ENCODE data around the gene B4GALT5. TPM values are rescaled to one million over a fixed set of nuclear protein-coding genes. Genes with fewer than 3 reads are reported as not detected.
"Not testable (repeated sequence)": the region's sequence is repeated elsewhere in the genome, so short reads cannot be mapped to it uniquely, and the experiment has no call there.

Gene B4GALT5
- total RNA-seq = 55.8 and 75.4 TPM in 2 replicates

GRCh38 chr20:49713753-49714712, at the start of gene B4GALT5:
Gene B4GALT5 (minus strand): TSS chr20:49713878. CDS start chr20:49713690, 188 bp downstream.
- DNase-seq (ENCODE audit: low read depth, low spot score) = peak; percentile 35

GRCh38 chr20:49762940-49763766, 49.5 kb upstream of the B4GALT5 start:
- DNase-seq (ENCODE audit: low read depth, low spot score) = no peak

GRCh38 chr20:49761888-49762287, 48.2 kb upstream of the B4GALT5 start:
- DNase-seq (ENCODE audit: low read depth, low spot score) = not testable (repeated sequence)

DNA sequence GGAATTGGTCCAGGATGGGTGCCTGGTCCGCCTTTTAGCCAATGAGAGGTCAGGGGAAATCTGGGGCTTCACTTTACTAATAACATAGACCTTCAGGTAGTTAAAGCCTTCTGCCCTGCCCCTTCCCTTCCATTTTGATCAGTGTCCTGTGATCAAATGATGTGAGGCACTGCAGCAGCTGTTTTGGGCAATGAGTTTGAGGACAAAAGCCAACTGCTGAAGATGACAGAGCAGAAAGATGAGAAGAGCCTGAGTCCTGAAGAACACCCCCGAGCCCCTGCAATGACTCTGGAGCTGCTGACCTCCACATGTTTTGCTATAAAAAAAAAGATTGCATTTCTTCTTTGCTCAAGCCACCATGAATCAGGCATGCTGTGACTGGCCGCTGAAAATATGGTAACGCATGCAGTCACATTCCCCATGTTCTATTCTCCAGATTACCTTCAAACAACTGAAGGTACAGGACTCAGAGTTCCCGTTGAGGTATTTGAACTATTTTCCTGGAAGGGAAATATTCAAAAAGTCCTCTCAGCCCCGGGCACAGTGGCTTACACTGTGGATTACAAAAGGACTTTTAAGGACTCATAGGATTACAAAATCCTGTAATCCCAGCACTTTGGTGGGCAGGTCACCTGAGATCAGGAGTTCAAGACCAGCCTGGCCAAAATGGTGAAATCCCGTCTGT, 45.7 kb upstream of the B4GALT5 start:
- no peak for DNase-seq (ENCODE audit: low read depth, low spot score)

DNA sequence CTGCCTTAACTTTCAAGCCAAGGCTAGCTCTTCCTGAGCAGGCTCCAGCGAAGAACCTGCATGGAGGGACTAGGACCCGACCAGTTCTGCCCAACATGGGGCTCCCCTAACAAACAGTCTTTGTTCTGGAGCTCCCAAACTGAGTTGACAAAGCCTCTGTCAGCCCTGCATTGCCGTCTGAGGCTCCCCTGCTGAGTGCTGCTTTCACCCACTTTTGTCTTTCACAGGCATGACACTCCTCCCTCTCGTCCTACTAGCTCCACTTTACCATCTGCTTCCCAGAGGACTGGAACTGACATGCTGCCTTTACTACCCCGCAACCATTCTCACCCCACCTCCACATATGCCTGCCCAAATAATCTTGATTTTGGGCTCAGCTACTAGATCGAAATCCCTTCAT, 45.1 kb upstream of the B4GALT5 start:
- no peak for DNase-seq (ENCODE audit: low read depth, low spot score)

- DNase-seq (ENCODE audit: low read depth, low spot score) = no peak
Measured at GRCh38 chr20:49757597-49757996, 43.9 kb upstream of the B4GALT5 start.

- DNase-seq (ENCODE audit: low read depth, low spot score) = no peak
Measured at GRCh38 chr20:49756241-49756640, 42.6 kb upstream of the B4GALT5 start.

- no peak for DNase-seq (ENCODE audit: low read depth, low spot score)
Measured at GRCh38 chr20:49754596-49754995, 40.9 kb upstream of the B4GALT5 start.

- DNase-seq (ENCODE audit: low read depth, low spot score) = no peak
Measured at GRCh38 chr20:49753133-49753532, 39.5 kb upstream of the B4GALT5 start.

DNA sequence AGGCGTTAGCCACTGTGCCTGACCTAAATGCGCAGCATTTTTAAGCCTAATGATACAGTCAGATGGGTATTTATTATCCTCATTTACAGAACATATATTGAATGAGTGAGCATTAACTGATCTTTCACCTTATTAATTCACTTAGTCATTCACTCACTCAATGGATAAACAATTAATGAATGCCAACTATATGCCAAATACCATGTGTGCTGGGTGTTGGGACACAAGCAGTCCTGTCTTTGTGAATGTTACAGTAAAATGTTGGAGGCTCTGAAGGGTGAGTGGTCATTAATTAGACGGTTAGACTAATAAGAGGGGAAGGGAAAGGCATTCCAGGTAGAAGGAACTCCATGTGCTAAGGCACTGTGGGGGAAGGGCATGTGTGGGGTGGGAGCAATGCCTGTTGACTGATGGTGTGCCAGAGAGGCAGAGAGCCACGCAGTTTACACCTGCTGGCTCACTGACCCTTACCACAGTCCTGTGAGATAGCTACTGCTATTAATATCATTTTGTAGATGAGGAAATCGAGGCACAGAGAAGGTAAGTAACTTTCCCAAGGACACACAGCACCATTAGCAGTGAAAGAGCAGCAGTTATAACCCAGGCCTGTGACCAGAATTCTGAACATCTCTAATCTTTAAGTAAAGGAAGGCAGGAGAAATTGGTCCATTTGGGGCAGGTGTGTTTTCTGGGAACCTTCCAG, 38.7 kb upstream of the B4GALT5 start:
- DNase-seq (ENCODE audit: low read depth, low spot score) = no peak

GRCh38 chr20:49751397-49751736, 37.7 kb upstream of the B4GALT5 start:
- DNase-seq (ENCODE audit: low read depth, low spot score) = no peak

DNA sequence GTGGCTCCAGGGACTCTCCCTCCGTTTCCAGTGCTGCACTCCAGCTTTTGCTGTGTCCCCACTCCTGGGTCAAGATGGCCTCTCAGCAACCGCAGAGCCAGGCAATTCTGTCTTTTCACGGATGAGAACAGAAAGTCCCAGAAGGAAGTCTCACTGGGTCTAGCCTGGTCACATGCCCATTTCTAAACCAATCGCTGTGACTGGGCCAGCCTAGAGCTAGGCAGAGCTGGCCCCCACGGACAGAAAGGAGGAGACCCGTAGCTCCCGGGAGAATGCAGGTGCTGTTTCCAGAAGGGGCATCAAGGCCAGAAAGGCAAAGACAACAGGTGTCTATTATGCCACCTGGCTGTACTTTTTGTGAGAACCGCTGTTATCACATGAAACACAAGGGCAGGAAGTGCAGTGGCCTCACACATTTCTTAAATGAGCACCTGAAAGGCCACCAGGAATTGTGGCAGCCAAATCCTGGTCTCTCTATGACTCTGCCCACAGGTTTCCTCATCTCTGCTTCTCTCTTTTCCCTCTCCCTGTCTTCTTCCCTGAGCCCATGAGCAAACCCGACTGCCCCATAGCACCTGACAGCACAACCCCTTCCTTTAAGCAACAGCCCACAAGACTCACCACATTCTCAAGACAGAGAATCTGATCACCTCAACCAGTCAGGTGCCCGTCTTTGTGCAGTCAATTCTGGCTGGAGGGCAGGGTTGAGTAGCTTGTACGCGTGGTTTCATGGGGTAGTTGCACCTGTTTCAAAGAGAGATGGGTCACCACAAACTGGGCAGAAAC, 37.1 kb upstream of the B4GALT5 start:
- no peak for DNase-seq (ENCODE audit: low read depth, low spot score)

DNA sequence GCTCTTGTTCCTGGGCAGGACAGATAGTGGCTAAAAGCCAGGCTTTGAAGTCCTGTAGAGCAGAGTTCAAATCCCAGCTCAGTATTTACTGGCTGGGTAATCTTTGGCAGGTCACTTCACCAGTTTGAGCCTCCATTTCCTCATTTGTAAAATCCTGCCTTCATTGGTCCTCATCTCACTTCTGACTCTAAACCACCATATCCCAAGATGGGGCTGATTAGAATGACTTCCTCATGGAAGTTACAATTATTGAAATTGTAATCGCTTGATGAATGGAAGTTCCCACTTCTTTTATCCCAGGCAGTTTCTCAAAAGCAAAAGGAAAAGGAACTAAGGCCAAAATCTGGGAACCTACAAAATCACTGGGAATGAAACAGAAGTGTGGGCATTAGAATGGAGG, 35.9 kb upstream of the B4GALT5 start:
- no peak for DNase-seq (ENCODE audit: low read depth, low spot score)

DNA sequence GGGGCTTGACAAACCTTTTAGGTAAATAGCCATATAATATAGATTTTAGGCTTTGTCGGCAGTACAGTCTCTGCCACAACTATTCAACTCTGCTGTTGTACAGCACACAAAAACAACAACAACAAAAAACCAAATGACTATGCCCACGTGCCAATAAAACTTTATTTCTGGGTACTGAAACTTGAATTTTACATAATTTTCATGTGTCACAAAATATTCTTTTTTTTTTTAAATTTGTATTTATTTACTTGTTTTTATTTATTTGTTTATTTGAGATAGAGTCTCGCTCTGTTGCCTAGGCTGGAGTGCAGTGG, 34.8 kb upstream of the B4GALT5 start:
- no peak for DNase-seq (ENCODE audit: low read depth, low spot score)

- peak; percentile 27 for DNase-seq (ENCODE audit: low read depth, low spot score)
Measured at GRCh38 chr20:49747707-49748524, 34.2 kb upstream of the B4GALT5 start.

DNA sequence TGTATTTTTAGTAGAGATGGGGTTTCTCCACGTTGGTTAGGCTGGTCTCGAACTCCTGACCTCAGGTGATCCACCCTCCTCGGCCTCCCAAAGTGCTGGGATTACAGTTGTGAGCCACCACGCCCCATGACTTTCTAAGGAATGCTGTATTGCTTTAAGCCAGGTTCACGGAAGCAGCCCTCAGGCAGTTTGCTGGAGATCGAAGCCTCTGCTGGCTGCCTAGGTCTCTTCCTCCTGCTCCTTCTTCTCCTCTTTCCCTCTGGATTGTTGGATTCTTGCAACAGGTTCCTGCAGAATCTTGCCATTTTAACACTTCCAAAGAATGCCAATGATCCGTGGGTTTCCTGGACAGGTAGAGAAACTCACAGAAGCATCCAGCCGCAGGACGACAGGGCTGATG, 29.3 kb upstream of the B4GALT5 start:
- DNase-seq (ENCODE audit: low read depth, low spot score) = no peak

DNA sequence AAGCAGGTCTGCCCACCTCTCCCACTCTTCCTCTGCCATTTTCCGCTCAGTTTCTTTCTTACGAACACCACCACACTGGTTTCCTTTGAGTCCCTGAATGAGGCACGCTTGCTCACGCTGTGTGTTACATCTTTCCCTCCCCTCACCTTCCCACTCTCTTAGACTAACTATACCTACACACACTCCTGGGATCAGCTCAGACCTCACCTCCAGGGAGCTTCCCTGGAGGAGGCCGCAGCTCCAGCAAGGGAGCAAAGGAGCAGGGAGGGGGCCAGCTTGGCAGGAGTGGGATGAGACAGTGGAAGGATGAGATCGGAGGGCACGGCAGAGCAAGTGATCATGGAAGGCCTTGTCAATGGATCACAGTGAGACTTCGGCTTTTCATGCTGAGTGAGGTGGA, 28.3 kb upstream of the B4GALT5 start:
- no peak for DNase-seq (ENCODE audit: low read depth, low spot score)

DNA sequence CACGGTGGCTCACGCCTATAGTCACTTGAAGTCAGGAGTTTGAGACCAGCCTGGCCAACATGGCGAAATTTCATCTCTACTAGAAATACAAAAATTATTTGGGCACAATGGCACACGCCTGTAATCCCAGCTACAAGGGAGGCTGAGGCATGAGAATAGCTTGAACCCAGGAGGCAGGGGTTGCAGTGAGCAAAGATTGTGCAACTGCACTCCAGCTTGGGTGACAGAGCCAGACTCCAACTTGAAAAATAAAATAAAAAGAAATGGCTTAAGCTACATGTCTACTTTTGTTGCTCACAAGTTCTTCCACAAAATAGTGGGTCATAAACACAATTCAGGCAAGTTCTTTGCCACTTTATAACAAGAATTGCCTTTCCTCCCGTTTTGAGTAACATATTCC, 27.1 kb upstream of the B4GALT5 start:
- DNase-seq (ENCODE audit: low read depth, low spot score) = no peak

GRCh38 chr20:49739042-49739441, 25.4 kb upstream of the B4GALT5 start:
- no peak for DNase-seq (ENCODE audit: low read depth, low spot score)

DNA sequence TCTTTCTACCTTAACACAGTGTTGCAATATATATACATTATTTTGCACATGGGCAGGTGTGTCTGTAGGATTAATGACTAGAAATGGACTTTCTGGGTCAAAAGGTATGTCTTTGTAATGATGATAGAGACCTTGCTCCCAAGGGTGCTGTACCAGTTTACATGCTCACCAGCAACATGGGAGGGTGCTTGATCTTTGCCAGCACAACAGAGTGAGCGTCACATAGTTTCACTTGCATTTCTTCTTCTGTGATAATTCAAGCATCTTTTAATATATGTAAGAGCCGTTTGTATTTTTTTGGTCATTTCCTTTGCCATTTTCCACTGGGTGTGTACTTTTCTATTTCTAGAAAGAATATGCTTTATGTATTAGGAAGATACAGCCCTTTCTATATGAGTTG, 23.6 kb upstream of the B4GALT5 start:
- no peak for DNase-seq (ENCODE audit: low read depth, low spot score)
